HFFc6 (cell line): ENCODE data around the gene PNPLA2. TPM values are rescaled to one million over a fixed set of nuclear protein-coding genes. Genes with fewer than 3 reads are reported as not detected.

Source experiments
- DNase-seq: peaks from one replicate; pipeline ENCODE4 v3.0.0-alpha.2; 2018
- H3K27ac Mint-ChIP-seq: 2 replicates; pipeline ENCODE4 v1.8.0; 2020; ENCODE audit warnings: mild to moderate bottlenecking, mixed read lengths
- H3K27me3 Mint-ChIP-seq: 2 replicates; pipeline ENCODE4 v1.8.0; 2021; ENCODE audit warnings: mild to moderate bottlenecking, moderate library complexity, mixed read lengths; ENCODE audit not compliant: insufficient read depth
- H3K36me3 Mint-ChIP-seq: 2 replicates; pipeline ENCODE4 v1.8.0; 2021; ENCODE audit warnings: low read depth, mixed read lengths
- H3K4me1 Mint-ChIP-seq: 2 replicates; pipeline ENCODE4 v1.8.0; 2020; ENCODE audit warnings: low read depth, mixed read lengths
- H3K4me3 Mint-ChIP-seq: 2 replicates; pipeline ENCODE4 v1.8.0; 2020; ENCODE audit warnings: mild to moderate bottlenecking, moderate library complexity, mixed read lengths
- H3K9me3 Mint-ChIP-seq: 2 replicates; pipeline ENCODE4 v1.8.0; 2020; ENCODE audit warnings: mild to moderate bottlenecking, mixed read lengths
- CTCF ChIP-seq: fragments of 200-600 bp; sonication (generic); IDR thresholded peaks from 2 replicates; pipeline ENCODE4 v1.5.0; 2021; ENCODE audit warnings: antibody characterized with exemption, mild to moderate bottlenecking
- total RNA-seq, 6 experiments: library from RNA; stranded (reverse); fragmentation: NEBNext Ultra II Directional; extraction: Animal tissue kit (Norgen Biotek cat#: 25700); gene quantifications; 2 replicates in 1 of 6; 3 replicates in 5 of 6; pipeline ENCODE4 v1.2.3, GENCODE V29; 2021

PNPLA2 gene
- total RNA-seq, 6 experiments from 2014 or later: 103 to 148 (median 130) TPM

DNA sequence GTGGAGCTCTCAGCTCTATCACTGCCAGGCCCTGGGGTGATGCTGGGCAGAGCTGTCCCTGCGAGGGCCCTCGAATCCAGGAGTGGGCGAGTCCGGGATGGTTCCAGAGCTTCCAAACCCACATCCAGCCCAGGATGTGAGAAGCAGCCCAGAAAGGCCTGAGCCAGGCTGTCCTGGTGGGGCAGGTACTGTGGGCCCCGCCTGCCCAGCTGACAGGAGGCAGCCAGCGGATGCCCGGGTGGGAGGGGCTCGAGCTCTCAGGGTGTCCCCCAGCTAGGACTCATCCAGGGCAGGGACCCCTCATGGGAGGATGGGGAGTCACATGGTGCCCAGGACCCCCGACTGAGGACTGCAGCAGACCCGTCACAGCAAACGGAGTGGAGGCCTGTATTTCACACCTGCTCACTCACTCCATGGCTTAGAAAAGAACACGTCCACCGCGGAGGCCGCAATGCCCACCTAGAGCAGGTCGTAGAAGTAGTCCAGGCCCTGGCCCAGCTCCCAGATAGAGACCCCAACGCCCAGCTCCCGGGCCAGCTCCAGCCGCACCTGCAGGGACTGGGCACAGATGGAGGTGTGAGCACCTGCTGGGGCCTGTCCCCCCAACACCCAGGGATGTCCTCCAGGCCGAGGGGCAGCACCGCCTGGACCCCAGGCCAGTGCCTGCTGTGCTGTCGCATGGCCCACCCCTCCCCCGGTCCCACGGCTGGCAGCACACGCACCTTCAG lies 50.8 kb downstream of the PNPLA2 start:
- Mint-ChIP-seq H3K27ac (no peak overlapping the region; the same call in 1 of the 2 replicates), H3K36me3 (no peaks in the 10 kb centered on the region; the same call in 1 of the 2 replicates), H3K4me1 (peaks cover 10% of the 10 kb centered on the region), H3K4me3 (no peak overlapping the region), H3K9me3 (no peaks in the 10 kb centered on the region), H3K27me3 (peaks cover 28% of the 10 kb centered on the region)
- DNase-seq: no peak
- no peak for TF ChIP-seq CTCF

GRCh38 chr11:870127-870413 lies 51.4 kb downstream of the PNPLA2 start:
- no peaks in the 10 kb centered on the region; the same call in 1 of the 2 replicates for H3K36me3 Mint-ChIP-seq
- DNase-seq: no peak
- TF ChIP-seq CTCF: peak; percentile 60

GRCh38 chr11:870418-870817 lies 51.7 kb downstream of the PNPLA2 start:
- Mint-ChIP-seq H3K27ac (no peak overlapping the region), H3K4me3 (no peak overlapping the region), H3K36me3 (no peaks in the 10 kb centered on the region; the same call in 1 of the 2 replicates), H3K27me3 (peaks cover 28% of the 10 kb centered on the region), H3K4me1 (peaks cover 10% of the 10 kb centered on the region), H3K9me3 (no peaks in the 10 kb centered on the region)
- no peak for DNase-seq
- TF ChIP-seq CTCF: no peak; the same call in 1 of the 2 replicates

More at GRCh38 chr11:870127-870413, 51.4 kb downstream of the PNPLA2 start:
- Mint-ChIP-seq H3K27ac (no peak overlapping the region), H3K4me3 (no peak overlapping the region), H3K27me3 (peaks cover 28% of the 10 kb centered on the region), H3K4me1 (peaks cover 10% of the 10 kb centered on the region), H3K9me3 (no peaks in the 10 kb centered on the region)

GRCh38 chr11:871472-871871 lies 52.8 kb downstream of the PNPLA2 start:
- no peak for DNase-seq
- Mint-ChIP-seq H3K36me3 (no peaks in the 10 kb centered on the region; the same call in 1 of the 2 replicates), H3K4me3 (no peak overlapping the region), H3K9me3 (no peaks in the 10 kb centered on the region), H3K27ac (no peak overlapping the region), H3K4me1 (peaks cover 10% of the 10 kb centered on the region), H3K27me3 (peaks cover 25% of the 10 kb centered on the region)
- TF ChIP-seq CTCF: no peak

- peaks cover 10% of the 10 kb centered on the region for H3K4me1 Mint-ChIP-seq
- H3K27me3 Mint-ChIP-seq: peaks cover 25% of the 10 kb centered on the region
- DNase-seq: no peak
- H3K36me3 Mint-ChIP-seq: peaks cover 5% of the 10 kb centered on the region; the same call in 1 of the 2 replicates
- H3K9me3 Mint-ChIP-seq: no peaks in the 10 kb centered on the region
- H3K27ac Mint-ChIP-seq: no peak overlapping the region
- no peak for TF ChIP-seq CTCF
- no peak overlapping the region for H3K4me3 Mint-ChIP-seq
These were observed 54.1 kb downstream of the PNPLA2 start for GRCh38 chr11:872799-873198.
